Activated naive CD8-positive, alpha-beta T cell treated with anti-CD3 and anti-CD28 coated beads, Interleukin-2, amount 50 U/mL, for 24 hours (primary cell): ENCODE measurements around the gene NDUFS4.
"Not testable (repeated sequence)": the region's sequence is repeated elsewhere in the genome, so short reads cannot be mapped to it uniquely, and the experiment has no call there.

ENCODE experiments used
- ATAC-seq: fragments of 150-1000 bp; cut with Tn5 transposase; one replicate; pipeline ENCODE4 v1.10.0; 2021
- DNase-seq: peaks from one replicate; pipeline ENCODE4 v3.0.0; 2021
- H3K27ac Mint-ChIP-seq: one replicate; pipeline ENCODE4 v1.8.0; 2021; ENCODE audit warnings: mild to moderate bottlenecking, mixed read lengths
- H3K27me3 Mint-ChIP-seq: one replicate; pipeline ENCODE4 v1.8.0; 2021; ENCODE audit warnings: mixed read lengths
- H3K36me3 Mint-ChIP-seq: one replicate; pipeline ENCODE4 v1.8.0; 2021; ENCODE audit warnings: low read depth, mixed read lengths
- H3K4me1 Mint-ChIP-seq: one replicate; pipeline ENCODE4 v1.8.0; 2021; ENCODE audit warnings: mixed read lengths
- H3K4me3 Mint-ChIP-seq: one replicate; pipeline ENCODE4 v1.8.0; 2021; ENCODE audit warnings: mild to moderate bottlenecking, moderate library complexity, mixed read lengths
- H3K9me3 Mint-ChIP-seq: one replicate; pipeline ENCODE4 v1.8.0; 2021; ENCODE audit warnings: mixed read lengths

The NDUFS4 gene

GRCh38 chr5:53560506-53561191, at the start of gene NDUFS4:
TSS of gene NDUFS4 (plus strand) at chr5:53560639. CDS start at chr5:53560663, 24 bp downstream.
- H3K4me3 Mint-ChIP-seq = peak within 1 kb of the TSS; percentile 99

GRCh38 chr5:53512539-53512938, 47.9 kb upstream of the NDUFS4 start:
- ATAC-seq (no peak), DNase-seq (no peak)
- Mint-ChIP-seq H3K9me3 (peaks cover 30% of the 10 kb centered on the region), H3K27me3 (peaks cover 3% of the 10 kb centered on the region), H3K4me1 (no peaks in the 10 kb centered on the region), H3K4me3 (no peak overlapping the region), H3K27ac (no peak overlapping the region), H3K36me3 (peaks cover 1% of the 10 kb centered on the region)

More at GRCh38 chr5:53560506-53561191, at the start of gene NDUFS4:
- Mint-ChIP-seq H3K9me3 (peaks cover 12% of the 10 kb centered on the region), H3K27ac (peak within 1 kb of the TSS; percentile 97), H3K4me1 (peaks cover 35% of the 10 kb centered on the region), H3K36me3 (peaks cover 7% of the 10 kb centered on the region), H3K27me3 (peaks cover 18% of the 10 kb centered on the region)
- ATAC-seq = peak; percentile 94
- DNase-seq = peak; percentile 81

- Mint-ChIP-seq H3K36me3 (no peaks in the 10 kb centered on the region), H3K4me3 (no peak overlapping the region)
These were observed 44.5 kb upstream of the NDUFS4 start for GRCh38 chr5:53515988-53516387.

GRCh38 chr5:53520813-53521212, 39.6 kb upstream of the NDUFS4 start:
- Mint-ChIP-seq H3K27ac (no peak overlapping the region), H3K4me1 (no peaks in the 10 kb centered on the region)
- ATAC-seq = no peak

More at GRCh38 chr5:53515988-53516387, 44.5 kb upstream of the NDUFS4 start:
- Mint-ChIP-seq H3K27ac (no peak overlapping the region), H3K27me3 (peaks cover 9% of the 10 kb centered on the region), H3K4me1 (no peaks in the 10 kb centered on the region), H3K9me3 (peaks cover 14% of the 10 kb centered on the region)
- DNase-seq = no peak
- ATAC-seq = no peak

GRCh38 chr5:53537711-53538110, 22.7 kb upstream of the NDUFS4 start:
- H3K9me3 Mint-ChIP-seq = peaks cover 3% of the 10 kb centered on the region
- no peaks in the 10 kb centered on the region for H3K4me1 Mint-ChIP-seq
- H3K4me3 Mint-ChIP-seq = no peak overlapping the region
- ATAC-seq (no peak), DNase-seq (no peak)
- peaks cover 12% of the 10 kb centered on the region for H3K27me3 Mint-ChIP-seq
- H3K36me3 Mint-ChIP-seq = no peaks in the 10 kb centered on the region
- no peak overlapping the region for H3K27ac Mint-ChIP-seq

More at GRCh38 chr5:53520813-53521212, 39.6 kb upstream of the NDUFS4 start:
- H3K9me3 Mint-ChIP-seq = peaks cover 14% of the 10 kb centered on the region
- no peaks in the 10 kb centered on the region for H3K36me3 Mint-ChIP-seq
- no peak overlapping the region for H3K4me3 Mint-ChIP-seq
- no peak for DNase-seq
- peaks cover 14% of the 10 kb centered on the region for H3K27me3 Mint-ChIP-seq

GRCh38 chr5:53540739-53541138, 19.7 kb upstream of the NDUFS4 start:
- not testable (repeated sequence) for ATAC-seq, H3K4me3 Mint-ChIP-seq, H3K27ac Mint-ChIP-seq, H3K36me3 Mint-ChIP-seq, H3K9me3 Mint-ChIP-seq, H3K4me1 Mint-ChIP-seq, DNase-seq
- peaks cover 23% of the 10 kb centered on the region for H3K27me3 Mint-ChIP-seq

GRCh38 chr5:53541859-53542258, 18.6 kb upstream of the NDUFS4 start:
- ATAC-seq (no peak), DNase-seq (no peak)
- Mint-ChIP-seq H3K4me3 (no peak overlapping the region), H3K27ac (no peak overlapping the region), H3K27me3 (peaks cover 23% of the 10 kb centered on the region), H3K4me1 (no peaks in the 10 kb centered on the region), H3K9me3 (peaks cover 3% of the 10 kb centered on the region), H3K36me3 (no peaks in the 10 kb centered on the region)

GRCh38 chr5:53542926-53543325, 17.5 kb upstream of the NDUFS4 start:
- no peaks in the 10 kb centered on the region for H3K36me3 Mint-ChIP-seq
- H3K4me3 Mint-ChIP-seq = no peak overlapping the region
- ATAC-seq = no peak
- no peaks in the 10 kb centered on the region for H3K4me1 Mint-ChIP-seq
- peaks cover 23% of the 10 kb centered on the region for H3K27me3 Mint-ChIP-seq
- peaks cover 3% of the 10 kb centered on the region for H3K9me3 Mint-ChIP-seq
- no peak for DNase-seq
- no peak overlapping the region for H3K27ac Mint-ChIP-seq

- no peaks in the 10 kb centered on the region for H3K4me1 Mint-ChIP-seq
- H3K36me3 Mint-ChIP-seq = no peaks in the 10 kb centered on the region
- ATAC-seq = no peak
- H3K4me3 Mint-ChIP-seq = no peak overlapping the region
- H3K27me3 Mint-ChIP-seq = peaks cover 23% of the 10 kb centered on the region
- peaks cover 3% of the 10 kb centered on the region for H3K9me3 Mint-ChIP-seq
- DNase-seq = no peak
- no peak overlapping the region for H3K27ac Mint-ChIP-seq
These were observed 17.0 kb upstream of the NDUFS4 start for GRCh38 chr5:53543401-53543800.

GRCh38 chr5:53545744-53546143, 14.7 kb upstream of the NDUFS4 start:
- Mint-ChIP-seq H3K36me3 (no peaks in the 10 kb centered on the region), H3K9me3 (no peaks in the 10 kb centered on the region), H3K27ac (no peak overlapping the region), H3K27me3 (peaks cover 16% of the 10 kb centered on the region), H3K4me3 (no peak overlapping the region), H3K4me1 (no peaks in the 10 kb centered on the region)
- ATAC-seq (no peak), DNase-seq (no peak)

GRCh38 chr5:53547226-53547625, 13.2 kb upstream of the NDUFS4 start:
- ATAC-seq = no peak
- H3K36me3 Mint-ChIP-seq = no peaks in the 10 kb centered on the region
- H3K9me3 Mint-ChIP-seq = no peaks in the 10 kb centered on the region
- peaks cover 15% of the 10 kb centered on the region for H3K27me3 Mint-ChIP-seq
- DNase-seq = no peak
- no peak overlapping the region for H3K27ac Mint-ChIP-seq
- no peak overlapping the region for H3K4me3 Mint-ChIP-seq
- no peaks in the 10 kb centered on the region for H3K4me1 Mint-ChIP-seq

- H3K4me3 Mint-ChIP-seq, H3K27ac Mint-ChIP-seq, H3K9me3 Mint-ChIP-seq, H3K4me1 Mint-ChIP-seq, DNase-seq, H3K36me3 Mint-ChIP-seq, ATAC-seq: not testable (repeated sequence)
- H3K27me3 Mint-ChIP-seq = peaks cover 12% of the 10 kb centered on the region
These were observed 11.9 kb upstream of the NDUFS4 start for GRCh38 chr5:53548501-53548900.

GRCh38 chr5:53549792-53550191, 10.6 kb upstream of the NDUFS4 start:
- Mint-ChIP-seq H3K4me1 (no peaks in the 10 kb centered on the region), H3K36me3 (no peaks in the 10 kb centered on the region), H3K9me3 (no peaks in the 10 kb centered on the region), H3K4me3 (no peak overlapping the region), H3K27ac (no peak overlapping the region), H3K27me3 (peaks cover 17% of the 10 kb centered on the region)
- DNase-seq (no peak), ATAC-seq (no peak)

GRCh38 chr5:53552561-53552960, 7.9 kb upstream of the NDUFS4 start:
- Mint-ChIP-seq H3K36me3 (no peaks in the 10 kb centered on the region), H3K27me3 (peaks cover 25% of the 10 kb centered on the region), H3K4me3 (no peak overlapping the region), H3K9me3 (no peaks in the 10 kb centered on the region), H3K27ac (no peak overlapping the region), H3K4me1 (no peaks in the 10 kb centered on the region)
- ATAC-seq (no peak), DNase-seq (no peak)

- no peak overlapping the region for H3K4me3 Mint-ChIP-seq
- no peak for ATAC-seq
- H3K9me3 Mint-ChIP-seq = peaks cover 9% of the 10 kb centered on the region
- H3K27me3 Mint-ChIP-seq = peaks cover 36% of the 10 kb centered on the region
- no peaks in the 10 kb centered on the region for H3K36me3 Mint-ChIP-seq
- H3K4me1 Mint-ChIP-seq = no peaks in the 10 kb centered on the region
- no peak overlapping the region for H3K27ac Mint-ChIP-seq
- no peak for DNase-seq
These were observed 6.0 kb upstream of the NDUFS4 start for GRCh38 chr5:53554444-53554843.
